ENCODE data around the gene DENND6B.
A peak's percentile ranks its signal among the peaks of the same experiment; 100 is the strongest.

Gene DENND6B

GRCh38 chr22:50293441-50294318 is 33.1 kb downstream of the DENND6B start:
- Mint-ChIP-seq H3K4me3 (peak overlapping the region; percentile 44), H3K36me3 (no peaks in the 10 kb centered on the region), H3K27me3 (no peaks in the 10 kb centered on the region), H3K9me3 (ENCODE audit: low read depth) (no peaks in the 10 kb centered on the region), H3K4me1 (ENCODE audit: low read depth) (peaks cover 12% of the 10 kb centered on the region), H3K27ac (peak overlapping the region; percentile 28)

DNA sequence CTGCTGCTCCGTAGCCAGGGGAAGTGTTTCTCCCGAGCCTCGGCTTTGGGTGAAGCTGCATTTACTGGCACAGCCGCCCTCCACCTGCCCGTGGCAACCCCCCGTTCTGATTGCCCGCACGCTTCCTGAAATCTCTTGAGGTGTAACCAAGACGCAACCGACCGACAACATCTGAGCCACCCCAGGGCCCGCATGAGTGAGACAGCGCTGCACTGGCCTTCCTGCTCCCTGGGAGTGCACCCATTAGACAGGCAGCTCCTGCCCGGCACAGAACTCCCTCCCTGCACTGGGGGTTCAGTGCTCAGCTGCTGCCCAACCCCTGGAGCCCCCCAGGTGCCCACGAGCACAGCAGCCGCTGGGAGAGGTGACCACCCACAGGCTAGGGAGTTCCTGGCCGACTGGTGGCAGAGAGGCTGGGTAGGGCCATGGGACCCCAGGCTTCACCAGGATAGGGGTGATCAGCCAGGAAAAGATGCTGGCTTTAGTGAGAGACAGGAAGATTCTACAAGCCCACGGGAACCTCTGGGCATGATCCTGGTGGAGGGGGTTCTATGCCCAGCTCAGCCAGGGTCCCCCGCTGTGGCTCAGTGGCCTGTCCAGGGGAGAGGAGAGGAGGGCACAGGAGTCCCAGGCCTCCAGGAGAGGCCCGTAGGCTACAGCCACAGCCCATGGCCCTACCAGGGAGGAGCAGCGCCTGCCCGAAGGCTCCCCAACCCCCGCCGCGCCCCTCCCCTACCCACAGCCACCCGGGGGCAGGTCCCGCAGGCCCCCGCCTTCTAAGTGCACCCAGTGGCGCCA is 34.0 kb downstream of the DENND6B start:
- Mint-ChIP-seq H3K36me3 (no peaks in the 10 kb centered on the region), H3K27me3 (no peaks in the 10 kb centered on the region), H3K9me3 (ENCODE audit: low read depth) (no peaks in the 10 kb centered on the region), H3K27ac (peak overlapping the region; percentile 62), H3K4me1 (ENCODE audit: low read depth) (peaks cover 12% of the 10 kb centered on the region), H3K4me3 (peak overlapping the region; percentile 64)

DNA sequence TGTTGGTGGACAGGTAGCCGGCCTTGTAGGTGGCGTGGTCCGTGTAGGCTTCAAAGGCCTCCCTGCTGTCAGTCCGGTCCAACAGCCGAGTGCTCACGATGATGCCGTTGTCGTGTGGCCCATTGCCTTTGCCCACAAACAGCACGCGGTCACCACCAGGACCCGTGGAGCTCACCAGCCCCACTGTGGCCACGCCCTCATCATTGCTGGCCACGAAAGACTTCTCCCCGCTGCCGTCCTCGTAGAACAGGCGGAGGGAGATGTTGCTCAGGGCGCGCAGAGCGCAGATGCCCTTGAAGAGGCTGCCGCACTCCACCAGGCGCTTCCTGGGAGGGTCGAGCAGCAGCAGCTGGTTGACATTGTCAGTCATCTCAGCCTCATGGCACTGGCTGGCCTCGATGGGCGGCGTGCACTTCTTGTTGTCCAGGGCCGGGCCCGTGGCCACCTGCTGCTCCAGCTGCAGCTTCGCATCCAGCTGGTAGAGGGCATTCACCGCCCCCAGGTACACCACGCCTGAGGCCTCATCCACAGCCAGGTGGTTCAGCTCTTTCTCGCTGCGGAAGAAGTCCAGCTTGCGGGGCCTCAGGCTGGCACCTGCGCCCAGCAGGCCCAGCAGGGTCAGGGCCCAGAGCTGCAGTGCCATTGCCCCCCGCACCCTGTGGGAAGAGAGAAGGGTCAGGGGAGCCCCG is 36.7 kb downstream of the DENND6B start:
- H3K9me3 Mint-ChIP-seq (ENCODE audit: low read depth): no peaks in the 10 kb centered on the region
- H3K4me1 Mint-ChIP-seq (ENCODE audit: low read depth): peaks cover 12% of the 10 kb centered on the region
- H3K27me3 Mint-ChIP-seq: no peaks in the 10 kb centered on the region
- no peaks in the 10 kb centered on the region for H3K36me3 Mint-ChIP-seq
- H3K4me3 Mint-ChIP-seq: no peak overlapping the region
- H3K27ac Mint-ChIP-seq: no peak overlapping the region

- H3K36me3 Mint-ChIP-seq: no peaks in the 10 kb centered on the region
These were observed 37.5 kb downstream of the DENND6B start for GRCh38 chr22:50289151-50289941.

DNA sequence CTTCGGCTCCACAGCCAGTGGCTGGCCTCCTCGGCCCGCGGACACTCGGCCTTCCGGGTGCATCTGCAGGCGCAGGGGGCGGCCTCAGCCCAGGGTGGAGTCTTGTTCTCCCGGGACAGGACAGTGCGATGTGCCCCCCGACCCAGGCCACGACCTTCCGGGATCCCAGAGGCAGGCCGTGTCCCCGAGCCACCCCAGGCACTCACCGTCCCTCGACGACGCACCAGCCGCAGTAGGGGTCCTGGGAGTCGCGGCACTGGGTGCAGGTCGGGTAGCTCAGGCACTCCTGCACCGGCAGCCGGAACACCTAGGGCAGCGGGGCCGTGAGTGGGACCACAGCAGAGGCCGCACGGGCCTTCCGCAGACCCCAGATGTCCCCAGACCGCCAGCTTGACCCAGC is 39.1 kb downstream of the DENND6B start:
- no peaks in the 10 kb centered on the region for H3K36me3 Mint-ChIP-seq
- H3K4me3 Mint-ChIP-seq: no peak overlapping the region
- H3K9me3 Mint-ChIP-seq (ENCODE audit: low read depth): no peaks in the 10 kb centered on the region
- no peak overlapping the region for H3K27ac Mint-ChIP-seq
- H3K4me1 Mint-ChIP-seq (ENCODE audit: low read depth): peaks cover 7% of the 10 kb centered on the region
- H3K27me3 Mint-ChIP-seq: no peaks in the 10 kb centered on the region

More at GRCh38 chr22:50289151-50289941, 37.5 kb downstream of the DENND6B start:
- Mint-ChIP-seq H3K4me3 (no peak overlapping the region), H3K9me3 (ENCODE audit: low read depth) (no peaks in the 10 kb centered on the region), H3K4me1 (ENCODE audit: low read depth) (peaks cover 12% of the 10 kb centered on the region), H3K27me3 (no peaks in the 10 kb centered on the region), H3K27ac (no peak overlapping the region)

DNA sequence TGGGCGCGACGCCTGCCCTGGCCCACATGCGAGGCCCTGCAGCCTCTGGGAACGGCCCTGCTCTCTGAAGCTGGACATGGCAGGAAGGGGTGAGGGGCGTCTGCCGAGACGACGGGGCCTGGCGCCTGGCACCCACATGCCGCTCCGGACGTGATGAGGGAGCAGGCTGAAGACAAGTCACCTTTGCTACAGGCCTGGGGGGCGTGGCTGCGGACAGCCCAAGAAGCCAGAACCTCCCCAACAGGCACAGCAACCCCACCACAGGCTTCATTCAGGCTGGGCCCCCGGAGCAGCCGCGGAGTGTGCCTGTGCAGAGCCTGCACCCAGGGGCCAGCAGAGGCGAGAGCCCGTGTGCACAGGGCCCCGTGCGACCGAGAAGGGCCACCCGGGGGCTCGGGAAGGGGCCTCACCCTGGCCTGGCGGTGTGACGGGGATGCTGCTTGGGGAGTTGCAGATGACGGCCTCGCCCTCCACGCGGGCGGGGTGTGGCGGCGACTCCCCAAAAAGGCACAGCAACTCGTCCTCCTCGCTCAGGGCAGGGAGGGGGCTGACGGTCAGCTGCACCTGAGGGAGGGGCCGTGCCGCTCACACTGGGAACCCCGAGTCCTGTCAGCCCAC is 40.0 kb downstream of the DENND6B start:
- Mint-ChIP-seq H3K4me1 (ENCODE audit: low read depth) (peaks cover under 1% of the 10 kb centered on the region), H3K9me3 (ENCODE audit: low read depth) (no peaks in the 10 kb centered on the region), H3K36me3 (no peaks in the 10 kb centered on the region), H3K27ac (no peak overlapping the region), H3K27me3 (no peaks in the 10 kb centered on the region), H3K4me3 (no peak overlapping the region)

GRCh38 chr22:50286275-50286674 is 40.5 kb downstream of the DENND6B start:
- no peaks in the 10 kb centered on the region for H3K27me3 Mint-ChIP-seq
- H3K4me3 Mint-ChIP-seq: no peak overlapping the region

DNA sequence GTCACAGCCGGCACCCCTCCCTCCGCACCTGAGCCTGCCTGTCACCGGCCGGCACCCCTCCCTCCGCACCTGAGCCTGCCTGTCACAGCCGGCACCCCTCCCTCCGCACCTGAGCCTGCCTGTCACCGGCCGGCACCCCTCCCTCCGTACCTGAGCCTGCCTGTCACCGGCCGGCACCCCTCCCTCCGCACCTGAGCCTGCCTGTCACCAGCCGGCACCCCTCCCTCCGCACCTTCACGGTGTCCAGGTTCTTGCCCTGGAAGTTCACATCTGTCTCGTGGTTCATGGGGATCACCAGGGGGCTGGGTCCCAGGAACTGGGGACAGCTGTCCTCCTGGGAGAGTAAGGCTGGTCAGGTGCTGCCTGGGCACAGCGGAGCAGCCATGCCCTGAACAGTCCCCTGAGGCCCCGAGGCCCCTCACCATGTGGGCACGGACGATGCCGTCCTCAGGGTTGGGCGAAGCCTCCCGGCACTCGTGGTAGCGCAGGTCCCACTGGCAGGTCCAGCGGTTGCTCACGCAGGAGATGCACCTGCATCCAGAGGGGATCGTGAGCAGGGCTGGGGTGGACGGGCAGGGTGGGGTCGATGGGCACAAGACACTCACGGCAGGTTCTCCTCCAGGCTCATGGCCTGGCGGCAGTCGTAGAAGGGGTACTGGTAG is 41.1 kb downstream of the DENND6B start:
- H3K27me3 Mint-ChIP-seq: no peaks in the 10 kb centered on the region
- H3K9me3 Mint-ChIP-seq (ENCODE audit: low read depth): no peaks in the 10 kb centered on the region
- H3K4me1 Mint-ChIP-seq (ENCODE audit: low read depth): no peaks in the 10 kb centered on the region
- H3K36me3 Mint-ChIP-seq: no peaks in the 10 kb centered on the region
- no peak overlapping the region for H3K4me3 Mint-ChIP-seq
- H3K27ac Mint-ChIP-seq: no peak overlapping the region

More at GRCh38 chr22:50286275-50286674, 40.5 kb downstream of the DENND6B start:
- no peak overlapping the region for H3K27ac Mint-ChIP-seq
- no peaks in the 10 kb centered on the region for H3K9me3 Mint-ChIP-seq (ENCODE audit: low read depth)
- H3K4me1 Mint-ChIP-seq (ENCODE audit: low read depth): no peaks in the 10 kb centered on the region
- no peaks in the 10 kb centered on the region for H3K36me3 Mint-ChIP-seq

GRCh38 chr22:50284479-50284878 is 42.3 kb downstream of the DENND6B start:
- Mint-ChIP-seq H3K4me3 (no peak overlapping the region), H3K9me3 (ENCODE audit: low read depth) (no peaks in the 10 kb centered on the region), H3K36me3 (no peaks in the 10 kb centered on the region), H3K4me1 (ENCODE audit: low read depth) (no peaks in the 10 kb centered on the region), H3K27me3 (no peaks in the 10 kb centered on the region), H3K27ac (no peak overlapping the region)

GRCh38 chr22:50283821-50284220 is 43.0 kb downstream of the DENND6B start:
- H3K4me3 Mint-ChIP-seq: no peak overlapping the region
- no peak overlapping the region for H3K27ac Mint-ChIP-seq
- H3K9me3 Mint-ChIP-seq (ENCODE audit: low read depth): no peaks in the 10 kb centered on the region
- H3K27me3 Mint-ChIP-seq: no peaks in the 10 kb centered on the region
- no peaks in the 10 kb centered on the region for H3K36me3 Mint-ChIP-seq
- H3K4me1 Mint-ChIP-seq (ENCODE audit: low read depth): no peaks in the 10 kb centered on the region

- Mint-ChIP-seq H3K4me1 (ENCODE audit: low read depth) (no peaks in the 10 kb centered on the region), H3K36me3 (no peaks in the 10 kb centered on the region), H3K4me3 (no peak overlapping the region), H3K9me3 (ENCODE audit: low read depth) (no peaks in the 10 kb centered on the region), H3K27me3 (no peaks in the 10 kb centered on the region), H3K27ac (no peak overlapping the region)
These were observed 44.3 kb downstream of the DENND6B start for GRCh38 chr22:50282361-50283155.

- H3K27ac Mint-ChIP-seq: no peak overlapping the region
- H3K9me3 Mint-ChIP-seq (ENCODE audit: low read depth): no peaks in the 10 kb centered on the region
- H3K4me1 Mint-ChIP-seq (ENCODE audit: low read depth): no peaks in the 10 kb centered on the region
- no peaks in the 10 kb centered on the region for H3K36me3 Mint-ChIP-seq
- H3K4me3 Mint-ChIP-seq: no peak overlapping the region
- H3K27me3 Mint-ChIP-seq: no peaks in the 10 kb centered on the region
These were observed 44.9 kb downstream of the DENND6B start for GRCh38 chr22:50281957-50282356.

- Mint-ChIP-seq H3K27ac (no peak overlapping the region), H3K4me1 (ENCODE audit: low read depth) (peaks cover 2% of the 10 kb centered on the region), H3K36me3 (no peaks in the 10 kb centered on the region)
These were observed 45.4 kb downstream of the DENND6B start for GRCh38 chr22:50281384-50281760.

More at GRCh38 chr22:50281384-50281760, 45.4 kb downstream of the DENND6B start:
- no peaks in the 10 kb centered on the region for H3K27me3 Mint-ChIP-seq
- no peak overlapping the region for H3K4me3 Mint-ChIP-seq
- no peaks in the 10 kb centered on the region for H3K9me3 Mint-ChIP-seq (ENCODE audit: low read depth)

Measured in activated naive CD8-positive, alpha-beta T cell (primary cell).